Loucy (cell line): ENCODE data around the gene TMEM41B.
"Not testable (repeated sequence)": the region's sequence is repeated elsewhere in the genome, so short reads cannot be mapped to it uniquely, and the experiment has no call there.

Source experiments
- H2AFZ ChIP-seq: fragments of 200-600 bp; sonication (generic); 2 replicates; pipeline ENCODE4 v1.6.0; 2016; ENCODE audit warnings: antibody characterized with exemption, mild to moderate bottlenecking, low read length, moderate library complexity
- H3F3A ChIP-seq: fragments of 200-600 bp; 2 replicates; pipeline ENCODE4 v1.6.0; 2016; ENCODE audit warnings: antibody characterized with exemption, low read depth, mild to moderate bottlenecking
- H3K27me3 ChIP-seq: fragments of 200-600 bp; sonication (generic); 2 replicates; pipeline ENCODE4 v1.6.1; 2014; ENCODE audit warnings: low read length, mild to moderate bottlenecking; ENCODE audit not compliant: insufficient read depth, poor library complexity, severe bottlenecking
- H3K36me3 ChIP-seq: fragments of 200-600 bp; sonication (generic); 2 replicates; pipeline ENCODE4 v1.6.1; 2016; ENCODE audit warnings: low read length; ENCODE audit not compliant: insufficient read depth
- H3K4me1 ChIP-seq: fragments of 200-600 bp; sonication (generic); 2 replicates; pipeline ENCODE4 v1.5.1; 2014; ENCODE audit warnings: low read length, mild to moderate bottlenecking; ENCODE audit not compliant: insufficient read depth, poor library complexity, severe bottlenecking
- H3K4me2 ChIP-seq: fragments of 200-600 bp; sonication (generic); 2 replicates; pipeline ENCODE4 v1.6.0; 2014; ENCODE audit warnings: antibody characterized with exemption, low read length, low read depth, mild to moderate bottlenecking; ENCODE audit not compliant: poor library complexity, severe bottlenecking
- H3K4me3 ChIP-seq: fragments of 200-600 bp; sonication (generic); 2 replicates; pipeline ENCODE4 v1.5.1; 2014; ENCODE audit warnings: low read length, mild to moderate bottlenecking, mixed read lengths; ENCODE audit not compliant: poor library complexity, severe bottlenecking
- H3K79me2 ChIP-seq: fragments of 200-600 bp; sonication (generic); 2 replicates; pipeline ENCODE4 v1.6.1; 2014; ENCODE audit warnings: low read length; ENCODE audit not compliant: insufficient read depth
- H3K9ac ChIP-seq: fragments of 200-600 bp; sonication (generic); 2 replicates; pipeline ENCODE4 v1.6.0; 2014; ENCODE audit warnings: mild to moderate bottlenecking, low read depth, low read length, moderate library complexity; ENCODE audit not compliant: poor library complexity, severe bottlenecking
- H3K9me2 ChIP-seq: fragments of 200-600 bp; sonication (generic); replicated peaks from 2 replicates; pipeline ENCODE4 v1.6.1; 2016; ENCODE audit warnings: low read depth, low read length, mixed read lengths
- H3K9me3 ChIP-seq: fragments of 200-600 bp; sonication (generic); 2 replicates; pipeline ENCODE4 v1.6.1; 2014; ENCODE audit warnings: mild to moderate bottlenecking, antibody characterized with exemption, low read length, low read depth; ENCODE audit not compliant: insufficient read depth
- H4K20me1 ChIP-seq: fragments of 200-600 bp; sonication (generic); 2 replicates; pipeline ENCODE4 v1.6.0; 2014; ENCODE audit warnings: antibody characterized with exemption, low read length, mild to moderate bottlenecking; ENCODE audit not compliant: insufficient read depth, poor library complexity, severe bottlenecking
- CTCF ChIP-seq: fragments of 200-600 bp; sonication (generic); conservative IDR thresholded peaks from 2 replicates; pipeline ENCODE4 v1.5.1; 2014; ENCODE audit warnings: mild to moderate bottlenecking, antibody characterized with exemption, low read length
- EZH2phosphoT487 ChIP-seq: fragments of 200-600 bp; IDR thresholded peaks from 2 replicates; pipeline ENCODE4 v1.6.1; 2018; ENCODE audit warnings: antibody characterized with exemption, mild to moderate bottlenecking, moderate library complexity, borderline replicate concordance

The TMEM41B gene

GRCh38 chr11:9263840-9264315, 50.5 kb downstream of the TMEM41B start:
- peaks cover 47% of the 10 kb centered on the region for H3K79me2 ChIP-seq
- 0 out of 2 replicates have a peak overlapping the region, but pooled peaks have one; percentile 75 for H2AFZ ChIP-seq
- no peaks in the 10 kb centered on the region for H3K27me3 ChIP-seq
- H4K20me1 ChIP-seq, result peaks cover 15% of the 10 kb centered on the region
- no peaks in the 10 kb centered on the region for H3K9me2 ChIP-seq
- no peaks in the 10 kb centered on the region for H3K9me3 ChIP-seq
- H3K36me3 ChIP-seq, result no peaks in the 10 kb centered on the region
- H3F3A ChIP-seq, result 0 out of 2 replicates have a peak, but pooled peaks cover 6% of the 10 kb centered on the region
- H3K4me1 ChIP-seq, result peaks cover 29% of the 10 kb centered on the region
- TF ChIP-seq EZH2phosphoT487 (no peak), CTCF (no peak)
- peak overlapping the region; percentile 76 for H3K4me2 ChIP-seq
- peak overlapping the region; percentile 88 for H3K4me3 ChIP-seq
- peak overlapping the region; percentile 73 for H3K9ac ChIP-seq

- Histone ChIP-seq H3K4me2 (peak overlapping the region; percentile 41), H4K20me1 (peaks cover 15% of the 10 kb centered on the region), H3K4me1 (peaks cover 29% of the 10 kb centered on the region), H3K4me3 (peak overlapping the region; percentile 4), H3K79me2 (peaks cover 54% of the 10 kb centered on the region)
- H3K27me3 ChIP-seq, H3K9ac ChIP-seq, H3K9me3 ChIP-seq, H2AFZ ChIP-seq, H3K9me2 ChIP-seq, H3K36me3 ChIP-seq, H3F3A ChIP-seq: not testable (repeated sequence)
These were observed 53.6 kb downstream of the TMEM41B start for GRCh38 chr11:9260838-9261146.

GRCh38 chr11:9259981-9260837, 54.2 kb downstream of the TMEM41B start:
- Histone ChIP-seq H3F3A (0 out of 2 replicates have a peak, but pooled peaks cover 6% of the 10 kb centered on the region), H3K4me2 (peak overlapping the region; percentile 41), H4K20me1 (peaks cover 15% of the 10 kb centered on the region)

GRCh38 chr11:9258279-9258678, 56.1 kb downstream of the TMEM41B start:
- H2AFZ ChIP-seq, H3K9me2 ChIP-seq, H3K36me3 ChIP-seq, H3K9me3 ChIP-seq, H3K4me2 ChIP-seq, H3K9ac ChIP-seq, H3K27me3 ChIP-seq, H3F3A ChIP-seq, H3K4me3 ChIP-seq: not testable (repeated sequence)
- H3K4me1 ChIP-seq, result peaks cover 27% of the 10 kb centered on the region
- peaks cover 15% of the 10 kb centered on the region for H4K20me1 ChIP-seq
- peaks cover 46% of the 10 kb centered on the region for H3K79me2 ChIP-seq

More at GRCh38 chr11:9259981-9260837, 54.2 kb downstream of the TMEM41B start:
- H3K9me2 ChIP-seq, result no peaks in the 10 kb centered on the region
- no peak overlapping the region for H3K4me3 ChIP-seq
- peaks cover 26% of the 10 kb centered on the region for H3K4me1 ChIP-seq
- H3K36me3 ChIP-seq, result no peaks in the 10 kb centered on the region
- H2AFZ ChIP-seq, result no peak overlapping the region
- H3K9me3 ChIP-seq, result no peaks in the 10 kb centered on the region
- H3K27me3 ChIP-seq, result no peaks in the 10 kb centered on the region
- peak; percentile 50 for TF ChIP-seq CTCF
- TF ChIP-seq EZH2phosphoT487, result no peak
- no peak overlapping the region for H3K9ac ChIP-seq
- H3K79me2 ChIP-seq, result peaks cover 56% of the 10 kb centered on the region
